Measurements from ENCODE around the gene CNGA4. TPM values are rescaled to one million over a fixed set of nuclear protein-coding genes. Genes with fewer than 3 reads are reported as not detected.

Gene CNGA4
- total and polyA plus RNA-seq, 2 of the 13 experiments (the other 11 are each of a cell fraction or from before 2014, with no cell fraction given) = 0.03 TPM; not detected in 1

- FAIRE-seq = no peak
- Histone ChIP-seq H3K79me2 (ENCODE audit: insufficient read depth, low read length) (no peaks in the 10 kb centered on the region), H3K9ac (ENCODE audit: insufficient read depth, low read depth, low read length) (no peak overlapping the region), H3K27ac (ENCODE audit: extremely low read length, insufficient read depth, low read length) (no peak overlapping the region), H3K4me3 (replicated peaks in 1 of 3; ENCODE audit: insufficient read depth in 1 of 3, low read depth in 2 of 3, low read length in 3 of 3) (no peak overlapping the region), H3K4me2 (ENCODE audit: low read depth, low read length) (no peak overlapping the region), H3K9me3 (ENCODE audit: low read length) (no peaks in the 10 kb centered on the region), H3K27me3 (ENCODE audit: control insufficient read depth in 1 of 2, insufficient read depth in 2 of 2, low read length in 2 of 2) (no peaks in the 10 kb centered on the region; a peak in 3 of 5 replicates), H2AFZ (ENCODE audit: low read length) (no peak overlapping the region), H3K4me1 (ENCODE audit: insufficient read depth, low read length) (no peaks in the 10 kb centered on the region), H3K36me3 (replicated peaks in 1 of 2; ENCODE audit: control insufficient read depth in 1 of 2, insufficient read depth in 2 of 2, low read length in 2 of 2) (no peaks in the 10 kb centered on the region), H4K20me1 (ENCODE audit: insufficient read depth, low read length) (no peaks in the 10 kb centered on the region)
- in situ Hi-C loops (cut with HindIII; ENCODE audit: extremely low pct_ligation_motif_present, low pct_unique_long_range_greater_than_20kb) (no loop called here), intact Hi-C loops (cut with micrococcal nuclease; ENCODE audit: unreplicated experiment) (no loop called here)
- no TSS peak for BruUV-seq (replicated peaks)
- TF ChIP-seq ZFP62 (CRISPR knock-in tag; IDR thresholded peaks at IDR 0.05) (no peak), ADNP (CRISPR knock-in tag; IDR thresholded peaks at IDR 0.05) (no peak), ZNF253 (CRISPR knock-in tag; IDR thresholded peaks at IDR 0.05; ENCODE audit: borderline replicate concordance) (no peak), ZNF83 (CRISPR knock-in tag; IDR thresholded peaks at IDR 0.05; ENCODE audit: borderline replicate concordance) (no peak), HNF4A (CRISPR knock-in tag; IDR thresholded peaks at IDR 0.05) (no peak), ZNF891 (CRISPR knock-in tag; IDR thresholded peaks at IDR 0.05) (no peak), YY1 (IDR thresholded peaks at IDR 0.05; ENCODE audit: insufficient read depth, insufficient replicate concordance, low read depth, low read length) (no peak), ZNF672 (CRISPR knock-in tag; IDR thresholded peaks at IDR 0.05) (no peak)
- POLR2A ChIA-PET = no interaction called here
- WGBS (ENCODE audit: low lambda C conversion rate) = 59% methylated on average over 2 of the region's 3 CpGs
- DNase-seq (ENCODE audit: low spot score) = no peak
- CTCF ChIA-PET (ENCODE audit: low intra/inter-chr PET ratio, low total read pairs) = no interaction called here
- ATAC-seq = no peak
These were observed 32.7 kb downstream of the CNGA4 start for GRCh38 chr11:6271598-6271997.

GRCh38 chr11:6273188-6273587 lies 34.3 kb downstream of the CNGA4 start:
- Histone ChIP-seq H3K27ac (ENCODE audit: extremely low read length, insufficient read depth, low read length) (no peak overlapping the region), H4K20me1 (ENCODE audit: insufficient read depth, low read length) (no peaks in the 10 kb centered on the region), H3K27me3 (ENCODE audit: control insufficient read depth in 1 of 2, insufficient read depth in 2 of 2, low read length in 2 of 2) (no peaks in the 10 kb centered on the region; a peak in 3 of 5 replicates), H3K4me3 (replicated peaks in 1 of 3; ENCODE audit: insufficient read depth in 1 of 3, low read depth in 2 of 3, low read length in 3 of 3) (no peak overlapping the region), H3K9ac (ENCODE audit: insufficient read depth, low read depth, low read length) (no peak overlapping the region), H3K4me1 (ENCODE audit: insufficient read depth, low read length) (no peaks in the 10 kb centered on the region), H3K79me2 (ENCODE audit: insufficient read depth, low read length) (no peaks in the 10 kb centered on the region), H3K36me3 (replicated peaks in 1 of 2; ENCODE audit: control insufficient read depth in 1 of 2, insufficient read depth in 2 of 2, low read length in 2 of 2) (no peaks in the 10 kb centered on the region), H3K9me3 (ENCODE audit: low read length) (no peaks in the 10 kb centered on the region), H3K4me2 (ENCODE audit: low read depth, low read length) (no peak overlapping the region), H2AFZ (ENCODE audit: low read length) (no peak overlapping the region)
- BruUV-seq (replicated peaks) = no TSS peak
- POLR2A ChIA-PET = no interaction called here
- no peak for ATAC-seq
- DNase-seq (ENCODE audit: low spot score) = no peak
- FAIRE-seq = no peak
- CTCF ChIA-PET (ENCODE audit: low intra/inter-chr PET ratio, low total read pairs) = no interaction called here
- intact Hi-C loops (cut with micrococcal nuclease; ENCODE audit: unreplicated experiment) = no loop called here
- 0% methylated on average over 4 of the region's 4 CpGs for WGBS (ENCODE audit: low lambda C conversion rate)
- TF ChIP-seq ZMAT3 (CRISPR knock-in tag; conservative IDR thresholded peaks at IDR 0.05) (no peak), HNRNPH1 (optimal IDR thresholded peaks at IDR 0.05; ENCODE audit: low read depth, low read length) (no peak), ZNF282 (IDR thresholded peaks at IDR 0.05; ENCODE audit: partially characterized antibody) (no peak), ZNF770 (CRISPR knock-in tag; IDR thresholded peaks at IDR 0.05) (no peak), KDM2A (CRISPR knock-in tag; IDR thresholded peaks at IDR 0.05; ENCODE audit: borderline replicate concordance, low read depth) (no peak), ZNF362 (CRISPR knock-in tag; IDR thresholded peaks at IDR 0.05; ENCODE audit: borderline replicate concordance) (no peak), ZNF317 (CRISPR knock-in tag; IDR thresholded peaks at IDR 0.05) (no peak), ZNF567 (CRISPR knock-in tag; IDR thresholded peaks at IDR 0.05; ENCODE audit: borderline replicate concordance) (no peak), MIXL1 (CRISPR knock-in tag; IDR thresholded peaks at IDR 0.05) (no peak), ZNF234 (CRISPR knock-in tag; conservative IDR thresholded peaks at IDR 0.05) (no peak), FOXP1 (IDR thresholded peaks at IDR 0.05) (no peak), FOXP1 (CRISPR knock-in tag; IDR thresholded peaks at IDR 0.05) (no peak)
- in situ Hi-C loops (cut with HindIII; ENCODE audit: extremely low pct_ligation_motif_present, low pct_unique_long_range_greater_than_20kb) = no loop called here
